SK-N-SH (cell line): ENCODE measurements around the gene PDGFRB. TPM values are rescaled to one million over a fixed set of nuclear protein-coding genes. Genes with fewer than 3 reads are reported as not detected.
A peak's percentile ranks its signal among the peaks of the same experiment; 100 is the strongest.

Source experiments
- CTCF ChIA-PET: fragments of 300-600, 350-600 bp; formaldehyde crosslinking; extraction: SDS; loops from one replicate; lab custom pipeline; 2021; lab: Yijun Ruan, JAX
- POLR2A ChIA-PET: fragments of 350-600 bp; sonication (Branson Sonifier 250); formaldehyde crosslinking; extraction: SDS; loops from one replicate; lab custom pipeline; 2020; ENCODE audit warnings: antibody characterized with exemption, inconsistent platforms; lab: Yijun Ruan, JAX
- DNase-seq: peaks from one replicate; pipeline ENCODE4 v3.0.0; 2012
- H2AFZ ChIP-seq: fragments of 200-600 bp; sonication (generic); 2 replicates; pipeline ENCODE4 v1.8.1; 2016; ENCODE audit warnings: antibody characterized with exemption, mild to moderate bottlenecking, low read depth
- H3F3A ChIP-seq: fragments of 200-600 bp; sonication (generic); replicated peaks from 2 replicates; pipeline ENCODE3; 2016; ENCODE audit warnings: antibody characterized with exemption, mild to moderate bottlenecking; ENCODE audit not compliant: insufficient read depth
- H3K27ac ChIP-seq, 2 experiments: fragments of 200-500 bp in 1 of 2; fragments of 200-600 bp in 1 of 2; sonication (Bioruptor generic) in 1 of 2; sonication (generic), shearing (Covaris generic) in 1 of 2; 2 replicates each; pipeline versions ENCODE4 v1.5.1 to v1.6.1; 2014 to 2016; ENCODE audit warnings: low read depth in 2 of 2, inconsistent platforms in 1 of 2, low read length in 1 of 2, mild to moderate bottlenecking in 1 of 2, mixed read lengths in 1 of 2
- H3K27me3 ChIP-seq: fragments of 200-600 bp; sonication (generic), shearing (Covaris generic); 2 replicates; pipeline ENCODE4 v1.6.1; 2016; ENCODE audit warnings: mixed run types; ENCODE audit not compliant: insufficient read depth
- H3K36me3 ChIP-seq, 2 experiments: fragments of 200-500 bp in 1 of 2; fragments of 200-600 bp in 1 of 2; sonication (Bioruptor generic) in 1 of 2; sonication (generic) in 1 of 2; replicated peaks in 1 of 2; 2 replicates each; pipeline versions ENCODE3 to v1.5.1; 2014 to 2016; ENCODE audit warnings: low read length in 1 of 2, mild to moderate bottlenecking in 1 of 2; ENCODE audit not compliant: insufficient read depth in 2 of 2, control insufficient read depth in 1 of 2
- H3K4me1 ChIP-seq, 2 experiments: fragments of 200-500 bp in 1 of 2; fragments of 200-600 bp in 1 of 2; sonication (Bioruptor generic) in 1 of 2; sonication (generic), shearing (Covaris generic) in 1 of 2; 2 replicates each; pipeline versions ENCODE4 v1.5.1 to v1.6.1; 2014 to 2016; ENCODE audit warnings: low read depth in 1 of 2, low read length in 1 of 2, mixed run types in 1 of 2; ENCODE audit not compliant: insufficient read depth in 2 of 2, control insufficient read depth in 1 of 2
- H3K4me2 ChIP-seq: fragments of 200-600 bp; sonication (generic), shearing (Covaris generic); 2 replicates; pipeline ENCODE4 v1.6.1; 2017; ENCODE audit warnings: mixed run types
- H3K4me3 ChIP-seq, 2 experiments: fragments of 200-500 bp in 1 of 2; fragments of 200-600 bp in 1 of 2; sonication (Bioruptor generic) in 1 of 2; sonication (generic), shearing (Covaris generic) in 1 of 2; 2 replicates each; pipeline versions ENCODE4 v1.5.1 to v1.8.1; 2014 to 2016; ENCODE audit warnings: low read depth in 2 of 2, inconsistent platforms in 1 of 2, low read length in 1 of 2, mild to moderate bottlenecking in 1 of 2, mixed read lengths in 1 of 2, moderate library complexity in 1 of 2
- H3K79me2 ChIP-seq: fragments of 200-600 bp; sonication (generic); 2 replicates; pipeline ENCODE4 v1.8.1; 2017; ENCODE audit warnings: mild to moderate bottlenecking; ENCODE audit not compliant: insufficient read depth
- H3K9ac ChIP-seq: fragments of 200-600 bp; sonication (generic); 2 replicates; pipeline ENCODE4 v1.6.1; 2017; ENCODE audit warnings: mixed run types
- H3K9me2 ChIP-seq: fragments of 200-600 bp; sonication (generic); 2 replicates; pipeline ENCODE4 v1.6.1; 2017; ENCODE audit warnings: mixed run types
- H3K9me3 ChIP-seq: fragments of 200-600 bp; sonication (generic); 2 replicates; pipeline ENCODE4 v1.6.1; 2017; ENCODE audit warnings: mixed run types, mild to moderate bottlenecking, moderate library complexity
- H4K20me1 ChIP-seq: fragments of 200-600 bp; sonication (generic); 2 replicates; pipeline ENCODE4 v1.6.1; 2017; ENCODE audit warnings: mild to moderate bottlenecking, mixed run types; ENCODE audit not compliant: insufficient read depth
- ELF1 ChIP-seq: IDR thresholded peaks from 2 replicates; pipeline ENCODE4 v1.4.0; 2012
- EZH2phosphoT487 ChIP-seq: fragments of 200-600 bp; sonication (generic); IDR thresholded peaks from 2 replicates; pipeline ENCODE4 v1.6.1; 2017; ENCODE audit warnings: low read depth, mixed run types, mild to moderate bottlenecking, antibody characterized with exemption, moderate library complexity, borderline replicate concordance
- FOSL2 ChIP-seq: IDR thresholded peaks from 2 replicates; pipeline ENCODE4 v1.4.0; 2012; ENCODE audit warnings: low read depth, mild to moderate bottlenecking, moderate library complexity, borderline replicate concordance
- IRF3 ChIP-seq: fragments of 150-350 bp; IDR thresholded peaks from 2 replicates; pipeline ENCODE4 v1.6.1; 2016; ENCODE audit warnings: mild to moderate bottlenecking, low read depth, low read length
- JUND ChIP-seq: IDR thresholded peaks from 2 replicates; pipeline ENCODE4 v1.4.0; 2012
- MEF2A ChIP-seq: IDR thresholded peaks from 2 replicates; pipeline ENCODE4 v1.4.0; 2012; ENCODE audit warnings: low read depth, borderline replicate concordance
- MXI1 ChIP-seq: IDR thresholded peaks from 2 replicates; pipeline ENCODE4 v1.6.1; 2012; ENCODE audit warnings: mild to moderate bottlenecking, low read depth, low read length, improper control_type of control experiment
- NFIC ChIP-seq: IDR thresholded peaks from 2 replicates; pipeline ENCODE4 v1.4.0; 2012; ENCODE audit warnings: borderline replicate concordance
- NRF1 ChIP-seq: IDR thresholded peaks from 2 replicates; pipeline ENCODE4 v1.6.1; 2012; ENCODE audit warnings: low read depth, mild to moderate bottlenecking, low read length
- POLR2AphosphoS5 ChIP-seq: IDR thresholded peaks from 2 replicates; pipeline ENCODE4 v1.6.1; 2012; ENCODE audit warnings: low read depth, low read length
- RAD21 ChIP-seq: IDR thresholded peaks from 2 replicates; pipeline ENCODE4 v1.6.1; 2012; ENCODE audit warnings: mild to moderate bottlenecking, low read length
- RCOR1 ChIP-seq: fragments of 150-350 bp; IDR thresholded peaks from 2 replicates; pipeline ENCODE4 v1.6.1; 2017; ENCODE audit warnings: antibody characterized with exemption, low read length
- REST ChIP-seq: IDR thresholded peaks from 2 replicates; pipeline ENCODE4 v1.6.1; 2012; ENCODE audit warnings: mild to moderate bottlenecking, low read depth, low read length, moderate library complexity
- RFX5 ChIP-seq: IDR thresholded peaks from 2 replicates; pipeline ENCODE4 v1.6.1; 2012; ENCODE audit warnings: mild to moderate bottlenecking, improper control_type of control experiment, low read length
- RXRA ChIP-seq: IDR thresholded peaks from 2 replicates; pipeline ENCODE4 v1.4.0; 2012; ENCODE audit warnings: low read depth, mild to moderate bottlenecking, borderline replicate concordance
- SMC3 ChIP-seq: IDR thresholded peaks from 2 replicates; pipeline ENCODE4 v1.6.1; 2012; ENCODE audit warnings: low read depth, low read length, improper control_type of control experiment
- TAF1 ChIP-seq: IDR thresholded peaks from 2 replicates; pipeline ENCODE4 v1.6.1; 2012; ENCODE audit warnings: low read depth, mild to moderate bottlenecking, low read length, moderate library complexity, borderline replicate concordance
- USF2 ChIP-seq: fragments of 150-350 bp; IDR thresholded peaks from 2 replicates; pipeline ENCODE4 v1.6.1; 2017; ENCODE audit warnings: antibody characterized with exemption, low read length, low read depth, borderline replicate concordance
- YY1 ChIP-seq: IDR thresholded peaks from 2 replicates; pipeline ENCODE4 v1.4.0; 2012; ENCODE audit warnings: low read depth, mild to moderate bottlenecking
- WGBS: methylation state at CpG from one replicate; pipeline ENCODE4 v1.1.6; 2017; ENCODE audit warnings: low lambda C conversion rate; 5-methylcytosine and 5-hydroxymethylcytosine counted together
- polyA plus RNA-seq, 3 experiments: library from polyadenylated mRNA; depleted of rRNA; stranded (reverse); fragments of >200 nt; gene quantifications; 2 replicates each; pipeline ENCODE4 v1.2.3, GENCODE V29; 2012

The PDGFRB gene
- polyA plus RNA-seq, 1 of the 3 experiments (the other 2 are of a cell fraction), result 32.1 TPM

GRCh38 chr5:150190503-150190979, 34.9 kb upstream of the PDGFRB start (continued):
- no peak for TF ChIP-seq TAF1

- no peak for TF ChIP-seq ELF1
- no peak for TF ChIP-seq FOSL2
- no peak for TF ChIP-seq MXI1
- TF ChIP-seq POLR2AphosphoS5, result no peak
- no peak for TF ChIP-seq RAD21
- no peak for TF ChIP-seq RXRA
- TF ChIP-seq SMC3, result no peak
- no peak for TF ChIP-seq USF2
- TF ChIP-seq JUND, result no peak
- TF ChIP-seq MEF2A, result no peak
- TF ChIP-seq, all 33 proteins: peak for 0
- no peaks in the 10 kb centered on the region for H3F3A ChIP-seq
- DNase-seq, result peak; percentile 84
- POLR2A ChIA-PET, result no interaction called here
- no peaks in the 10 kb centered on the region for H3K79me2 ChIP-seq
- H3K27me3 ChIP-seq, result peaks cover 39% of the 10 kb centered on the region
- H3K4me2 ChIP-seq, result peak within 1 kb of the TSS; percentile 41; the same call in 1 of the 2 replicates
- H3K4me3 ChIP-seq, result peak within 1 kb of the TSS in 1 of 2 experiments; percentile 30; a peak in 2 of 4 replicates
- H3K9me2 ChIP-seq, result no peaks in the 10 kb centered on the region
- peaks cover 0 to 4% of the 10 kb centered on the region in 2 experiments; a peak in 1 of 4 replicates for H3K4me1 ChIP-seq
- no peak within 1 kb of the TSS for H3K27ac ChIP-seq
- H4K20me1 ChIP-seq, result no peaks in the 10 kb centered on the region
- 21% methylated on average over 12 of the region's 58 CpGs for WGBS
- no peak within 1 kb of the TSS for H3K9ac ChIP-seq
- no peaks in the 10 kb centered on the region for H3K36me3 ChIP-seq
- H3K9me3 ChIP-seq, result no peaks in the 10 kb centered on the region
- CTCF ChIA-PET, result interaction anchor here (0.8 to 2.0 kb wide), 6 partner anchors 8 to 145 kb away, joined by 3 to 7 read pairs (median 4); no protein-coding TSS in a partner anchor
- H2AFZ ChIP-seq, result no peak within 1 kb of the TSS
These were observed 34.3 kb upstream of the PDGFRB start, which contains the start of gene SLC6A7 for GRCh38 chr5:150189728-150190502. Gene SLC6A7 (plus strand): TSS chr5:150190062. CDS start chr5:150190328, 266 bp downstream.

GRCh38 chr5:150189326-150189725, 33.7 kb upstream of the PDGFRB start:
- H3K79me2 ChIP-seq, result no peaks in the 10 kb centered on the region
- H2AFZ ChIP-seq, result no peak overlapping the region
- no peak for DNase-seq
- no peak overlapping the region for H3K4me2 ChIP-seq
- WGBS, result 71% methylated on average over 3 of the region's 3 CpGs
- H3K27ac ChIP-seq, result no peak overlapping the region
- no peaks in the 10 kb centered on the region for H4K20me1 ChIP-seq
- no peaks in the 10 kb centered on the region for H3K9me2 ChIP-seq
- peaks cover 39% of the 10 kb centered on the region for H3K27me3 ChIP-seq
- no peaks in the 10 kb centered on the region for H3K36me3 ChIP-seq
- no peaks in the 10 kb centered on the region for H3F3A ChIP-seq
- H3K4me3 ChIP-seq, result no peak overlapping the region
- no peaks in the 10 kb centered on the region for H3K9me3 ChIP-seq
- ChIA-PET CTCF (interaction anchor here (0.6 to 3.3 kb wide), 7 partner anchors 11 to 144 kb away, joined by 3 to 12 read pairs (median 3); no protein-coding TSS in a partner anchor), POLR2A (no interaction called here)
- H3K4me1 ChIP-seq, result peaks cover 0 to 4% of the 10 kb centered on the region in 2 experiments; a peak in 1 of 4 replicates
- H3K9ac ChIP-seq, result no peak overlapping the region
- TF ChIP-seq YY1, result no peak
- no peak for TF ChIP-seq JUND
- TF ChIP-seq RFX5, result no peak
- no peak for TF ChIP-seq RCOR1
- TF ChIP-seq IRF3, result no peak
- TF ChIP-seq REST, result no peak
- no peak for TF ChIP-seq EZH2phosphoT487
- TF ChIP-seq NFIC, result no peak
- no peak for TF ChIP-seq NRF1
- TF ChIP-seq USF2, result no peak
